HG02642 (cell line): ENCODE results near the gene CCNB2.
"Not testable (repeated sequence)": the region's sequence is repeated elsewhere in the genome, so short reads cannot be mapped to it uniquely, and the experiment has no call there.

ENCODE experiments used
- ATAC-seq: cut with Tn5 transposase; IDR thresholded peaks from one replicate; pipeline ENCODE4 v1.9.1; 2021; ENCODE audit warnings: mild to moderate bottlenecking; ENCODE audit not compliant: unreplicated experiment, poor library complexity

Gene CCNB2

GRCh38 chr15:59162080-59162479 is 57.1 kb downstream of the CCNB2 start:
- ATAC-seq = not testable (repeated sequence)

GRCh38 chr15:59165726-59166125 is 60.8 kb downstream of the CCNB2 start:
- ATAC-seq = no peak

GRCh38 chr15:59166166-59166565 is 61.2 kb downstream of the CCNB2 start:
- ATAC-seq = no peak

- no peak for ATAC-seq
Measured at GRCh38 chr15:59166601-59167265, 61.8 kb downstream of the CCNB2 start.

GRCh38 chr15:59168536-59168935 is 63.6 kb downstream of the CCNB2 start:
- no peak for ATAC-seq

GRCh38 chr15:59169251-59169708 is 64.3 kb downstream of the CCNB2 start:
- no peak for ATAC-seq

- no peak for ATAC-seq
Measured at GRCh38 chr15:59170295-59171066, 65.5 kb downstream of the CCNB2 start.

- ATAC-seq = no peak
Measured at GRCh38 chr15:59171067-59171397, 66.1 kb downstream of the CCNB2 start.

- ATAC-seq = no peak
Measured at GRCh38 chr15:59172289-59172901, 67.4 kb downstream of the CCNB2 start.

GRCh38 chr15:59173194-59173593 is 68.2 kb downstream of the CCNB2 start:
- ATAC-seq = no peak

GRCh38 chr15:59174151-59174834 is 69.3 kb downstream of the CCNB2 start:
- no peak for ATAC-seq
